OCI-LY1 (cell line): Measurements from ENCODE around the gene TACC3.

Experiments used
- EZH2 ChIP-seq: fragments of 200-600 bp; sonication (generic), shearing (Covaris generic); IDR thresholded peaks from 2 replicates; pipeline ENCODE4 v1.8.0; 2017; ENCODE audit warnings: borderline replicate concordance, mixed run types, mild to moderate bottlenecking, antibody characterized with exemption, low read length, moderate library complexity, mixed read lengths
- TF ChIP-seq, protein P1 (sequence below): fragments of 200-600 bp; sonication (generic), shearing (Covaris generic); IDR thresholded peaks from 2 replicates; pipeline ENCODE4 v1.5.1; 2017; ENCODE audit warnings: mild to moderate bottlenecking, antibody characterized with exemption, low read length, moderate library complexity, mixed read lengths

GRCh38 chr4:1746919-1747602 lies 25.7 kb downstream of the TACC3 start:
- no peak for TF ChIP-seq EZH2
- TF ChIP-seq, protein P1, sequence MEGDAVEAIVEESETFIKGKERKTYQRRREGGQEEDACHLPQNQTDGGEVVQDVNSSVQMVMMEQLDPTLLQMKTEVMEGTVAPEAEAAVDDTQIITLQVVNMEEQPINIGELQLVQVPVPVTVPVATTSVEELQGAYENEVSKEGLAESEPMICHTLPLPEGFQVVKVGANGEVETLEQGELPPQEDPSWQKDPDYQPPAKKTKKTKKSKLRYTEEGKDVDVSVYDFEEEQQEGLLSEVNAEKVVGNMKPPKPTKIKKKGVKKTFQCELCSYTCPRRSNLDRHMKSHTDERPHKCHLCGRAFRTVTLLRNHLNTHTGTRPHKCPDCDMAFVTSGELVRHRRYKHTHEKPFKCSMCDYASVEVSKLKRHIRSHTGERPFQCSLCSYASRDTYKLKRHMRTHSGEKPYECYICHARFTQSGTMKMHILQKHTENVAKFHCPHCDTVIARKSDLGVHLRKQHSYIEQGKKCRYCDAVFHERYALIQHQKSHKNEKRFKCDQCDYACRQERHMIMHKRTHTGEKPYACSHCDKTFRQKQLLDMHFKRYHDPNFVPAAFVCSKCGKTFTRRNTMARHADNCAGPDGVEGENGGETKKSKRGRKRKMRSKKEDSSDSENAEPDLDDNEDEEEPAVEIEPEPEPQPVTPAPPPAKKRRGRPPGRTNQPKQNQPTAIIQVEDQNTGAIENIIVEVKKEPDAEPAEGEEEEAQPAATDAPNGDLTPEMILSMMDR: no peak
